ENCODE results near the gene DLGAP1.

Gene DLGAP1

GRCh38 chr18:3931542-3932112, 523.5 kb downstream of the DLGAP1 start:
- POLR2A ChIA-PET, result no interaction called here
- CTCF ChIA-PET, result no interaction called here
- no peak for DNase-seq (ENCODE audit: extremely low spot score)
- TF ChIP-seq SUZ12 (IDR thresholded peaks at IDR 0.05) (no peak), FOXA1 (IDR thresholded peaks at IDR 0.05) (no peak), L3MBTL2 (conservative IDR thresholded peaks at IDR 0.05) (no peak), ELF4 (IDR thresholded peaks at IDR 0.05) (no peak), HDGF (IDR thresholded peaks at IDR 0.05; ENCODE audit: borderline replicate concordance) (no peak), FOXM1 (IDR thresholded peaks at IDR 0.05; ENCODE audit: borderline replicate concordance) (no peak), TARDBP (IDR thresholded peaks at IDR 0.05) (no peak), CTBP1 (IDR thresholded peaks at IDR 0.05; ENCODE audit: borderline replicate concordance) (no peak), ZNF384 (IDR thresholded peaks at IDR 0.05) (no peak), BHLHE40 (IDR thresholded peaks at IDR 0.05; ENCODE audit: borderline replicate concordance) (no peak), NFRKB (IDR thresholded peaks at IDR 0.05) (no peak), SP1 (IDR thresholded peaks at IDR 0.05) (no peak), LEF1 (IDR thresholded peaks at IDR 0.05; ENCODE audit: borderline replicate concordance) (no peak), ARNT (IDR thresholded peaks at IDR 0.05) (no peak), FOXK2 (IDR thresholded peaks at IDR 0.05) (no peak)

- CTCF ChIA-PET, result interaction anchor here (0.7 kb wide), 1 partner anchor 15 kb away, joined by 3 read pairs; no protein-coding TSS in a partner anchor
- TF ChIP-seq, protein P1, sequence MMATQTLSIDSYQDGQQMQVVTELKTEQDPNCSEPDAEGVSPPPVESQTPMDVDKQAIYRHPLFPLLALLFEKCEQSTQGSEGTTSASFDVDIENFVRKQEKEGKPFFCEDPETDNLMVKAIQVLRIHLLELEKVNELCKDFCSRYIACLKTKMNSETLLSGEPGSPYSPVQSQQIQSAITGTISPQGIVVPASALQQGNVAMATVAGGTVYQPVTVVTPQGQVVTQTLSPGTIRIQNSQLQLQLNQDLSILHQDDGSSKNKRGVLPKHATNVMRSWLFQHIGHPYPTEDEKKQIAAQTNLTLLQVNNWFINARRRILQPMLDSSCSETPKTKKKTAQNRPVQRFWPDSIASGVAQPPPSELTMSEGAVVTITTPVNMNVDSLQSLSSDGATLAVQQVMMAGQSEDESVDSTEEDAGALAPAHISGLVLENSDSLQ (IDR thresholded peaks at IDR 0.05), result no peak
- no peak for TF ChIP-seq ARNT (IDR thresholded peaks at IDR 0.05)
- no peak for TF ChIP-seq CTBP1 (IDR thresholded peaks at IDR 0.05; ENCODE audit: borderline replicate concordance)
- no peak for TF ChIP-seq SUZ12 (IDR thresholded peaks at IDR 0.05)
- TF ChIP-seq FOXM1 (IDR thresholded peaks at IDR 0.05; ENCODE audit: borderline replicate concordance), result no peak
- TF ChIP-seq HDGF (IDR thresholded peaks at IDR 0.05; ENCODE audit: borderline replicate concordance), result no peak
- TF ChIP-seq TARDBP (IDR thresholded peaks at IDR 0.05), result no peak
- TF ChIP-seq LEF1 (IDR thresholded peaks at IDR 0.05; ENCODE audit: borderline replicate concordance), result no peak
- no peak for TF ChIP-seq FOXA1 (IDR thresholded peaks at IDR 0.05)
- no peak for TF ChIP-seq ELF4 (IDR thresholded peaks at IDR 0.05)
- no peak for TF ChIP-seq FOXK2 (IDR thresholded peaks at IDR 0.05)
- TF ChIP-seq BHLHE40 (IDR thresholded peaks at IDR 0.05; ENCODE audit: borderline replicate concordance), result no peak
- TF ChIP-seq NFRKB (IDR thresholded peaks at IDR 0.05), result no peak
- TF ChIP-seq SP1 (IDR thresholded peaks at IDR 0.05), result no peak
- TF ChIP-seq L3MBTL2 (conservative IDR thresholded peaks at IDR 0.05), result no peak
- TF ChIP-seq ZNF384 (IDR thresholded peaks at IDR 0.05), result no peak
- DNase-seq (ENCODE audit: extremely low spot score), result no peak
- POLR2A ChIA-PET, result no interaction called here
Observed at GRCh38 chr18:3931013-3931315, 524.1 kb downstream of the DLGAP1 start.

GRCh38 chr18:3930126-3931012, 524.7 kb downstream of the DLGAP1 start:
- CTCF ChIA-PET, result interaction anchor here (0.7 kb wide), 1 partner anchor 14 kb away, joined by 3 read pairs; no protein-coding TSS in a partner anchor
- POLR2A ChIA-PET, result no interaction called here
- TF ChIP-seq FOXK2 (IDR thresholded peaks at IDR 0.05) (no peak), TARDBP (IDR thresholded peaks at IDR 0.05) (no peak), ARNT (IDR thresholded peaks at IDR 0.05) (no peak), L3MBTL2 (conservative IDR thresholded peaks at IDR 0.05) (no peak), NFRKB (IDR thresholded peaks at IDR 0.05) (no peak), SP1 (IDR thresholded peaks at IDR 0.05) (no peak), LEF1 (IDR thresholded peaks at IDR 0.05; ENCODE audit: borderline replicate concordance) (no peak), FOXA1 (IDR thresholded peaks at IDR 0.05) (no peak), CTBP1 (IDR thresholded peaks at IDR 0.05; ENCODE audit: borderline replicate concordance) (no peak), FOXM1 (IDR thresholded peaks at IDR 0.05; ENCODE audit: borderline replicate concordance) (no peak)
- DNase-seq (ENCODE audit: extremely low spot score), result no peak

DNA sequence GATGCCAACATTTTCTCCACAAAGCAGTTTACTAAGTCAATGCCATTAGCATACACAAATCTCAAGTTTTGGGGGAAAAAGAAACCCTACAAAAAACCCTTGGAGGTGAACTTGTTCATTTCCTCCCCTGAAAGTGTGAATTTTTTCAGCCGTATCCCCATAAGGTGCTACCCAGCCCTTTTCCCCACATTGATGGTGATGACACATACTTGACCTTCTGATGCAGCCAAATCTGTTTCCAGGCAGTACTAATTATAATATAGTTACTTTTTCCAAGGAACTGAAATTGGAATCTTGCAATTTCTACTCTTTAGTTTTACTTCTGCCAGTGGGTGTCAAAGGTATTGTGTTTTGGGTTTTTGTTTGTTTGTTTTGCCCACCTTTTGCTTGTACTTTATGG, 530.7 kb downstream of the DLGAP1 start:
- TF ChIP-seq ELF4 (IDR thresholded peaks at IDR 0.05) (no peak), ZNF384 (IDR thresholded peaks at IDR 0.05) (no peak), FOXK2 (IDR thresholded peaks at IDR 0.05) (no peak), L3MBTL2 (conservative IDR thresholded peaks at IDR 0.05) (no peak), HDGF (IDR thresholded peaks at IDR 0.05; ENCODE audit: borderline replicate concordance) (no peak), FOXA1 (IDR thresholded peaks at IDR 0.05) (no peak), SP1 (IDR thresholded peaks at IDR 0.05) (no peak), BHLHE40 (IDR thresholded peaks at IDR 0.05; ENCODE audit: borderline replicate concordance) (no peak), ARNT (IDR thresholded peaks at IDR 0.05) (no peak), CTBP1 (IDR thresholded peaks at IDR 0.05; ENCODE audit: borderline replicate concordance) (no peak), LEF1 (IDR thresholded peaks at IDR 0.05; ENCODE audit: borderline replicate concordance) (no peak), SUZ12 (IDR thresholded peaks at IDR 0.05) (no peak)
- TF ChIP-seq, protein P1 (IDR thresholded peaks at IDR 0.05), result no peak
- POLR2A ChIA-PET, result no interaction called here
- CTCF ChIA-PET, result no interaction called here
- DNase-seq (ENCODE audit: extremely low spot score), result no peak

DNA sequence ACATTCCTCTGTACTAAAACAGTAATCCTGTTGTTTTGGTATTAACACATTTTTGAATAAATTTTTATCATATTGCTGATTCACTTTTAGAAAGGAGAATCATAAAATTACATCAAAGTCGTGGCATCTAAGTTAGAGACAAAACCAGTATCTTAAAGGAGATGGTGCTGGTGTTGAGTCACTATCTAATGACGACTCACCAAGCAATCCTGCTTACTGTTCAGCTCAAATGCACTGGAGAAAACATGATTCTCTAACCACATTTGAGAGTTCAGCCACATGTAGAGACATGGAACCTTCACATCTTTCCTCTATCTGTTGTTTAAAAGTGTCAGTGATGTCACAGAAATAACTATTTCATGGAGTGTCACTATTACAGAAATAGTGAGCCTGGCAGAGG, 531.4 kb downstream of the DLGAP1 start:
- ChIA-PET POLR2A (no interaction called here), CTCF (no interaction called here)
- TF ChIP-seq FOXM1 (IDR thresholded peaks at IDR 0.05; ENCODE audit: borderline replicate concordance) (no peak), HDGF (IDR thresholded peaks at IDR 0.05; ENCODE audit: borderline replicate concordance) (no peak), ELF4 (IDR thresholded peaks at IDR 0.05) (no peak), L3MBTL2 (conservative IDR thresholded peaks at IDR 0.05) (no peak), NFRKB (IDR thresholded peaks at IDR 0.05) (no peak), CTBP1 (IDR thresholded peaks at IDR 0.05; ENCODE audit: borderline replicate concordance) (no peak)
- TF ChIP-seq, protein P1 (IDR thresholded peaks at IDR 0.05), result no peak
- DNase-seq (ENCODE audit: extremely low spot score), result no peak
